IMR-90 (cell line): ENCODE results near the gene ACADS.

Source experiments
- BHLHE40 ChIP-seq: fragments of 150-350 bp; IDR thresholded peaks from 2 replicates; pipeline ENCODE4 v1.6.1; 2016; ENCODE audit warnings: mild to moderate bottlenecking, low read depth, low read length
- CEBPB ChIP-seq: IDR thresholded peaks from 2 replicates; pipeline ENCODE4 v1.6.1; 2012; ENCODE audit warnings: low read depth, low read length, improper control_type of control experiment
- CTCF ChIP-seq: conservative IDR thresholded peaks from 2 replicates; pipeline ENCODE4 v1.5.1; 2012; ENCODE audit warnings: mild to moderate bottlenecking, low read depth, low read length, improper control_type of control experiment
- FOS ChIP-seq: fragments of 150-350 bp; IDR thresholded peaks from 2 replicates; pipeline ENCODE4 v1.6.1; 2016; ENCODE audit warnings: low read depth, low read length
- MXI1 ChIP-seq: IDR thresholded peaks from 2 replicates; pipeline ENCODE4 v1.6.1; 2012; ENCODE audit warnings: low read depth, mild to moderate bottlenecking, low read length, moderate library complexity, borderline replicate concordance
- POLR2A ChIP-seq: IDR thresholded peaks from 2 replicates; pipeline ENCODE4 v1.6.1; 2012; ENCODE audit warnings: mild to moderate bottlenecking, low read depth, low read length
- RCOR1 ChIP-seq: IDR thresholded peaks from 2 replicates; pipeline ENCODE4 v1.6.1; 2012; ENCODE audit warnings: mild to moderate bottlenecking, low read length, improper control_type of control experiment; ENCODE audit not compliant: insufficient replicate concordance
- RFX5 ChIP-seq: IDR thresholded peaks from 2 replicates; pipeline ENCODE4 v1.8.0; 2012; ENCODE audit warnings: low read depth, mild to moderate bottlenecking, low read length, moderate library complexity
- SMC3 ChIP-seq: fragments of 150-350 bp; IDR thresholded peaks from 2 replicates; pipeline ENCODE4 v1.6.1; 2016; ENCODE audit warnings: low read depth, mild to moderate bottlenecking, antibody characterized with exemption, low read length, moderate library complexity
- USF2 ChIP-seq: fragments of 150-350 bp; IDR thresholded peaks from 2 replicates; pipeline ENCODE4 v1.6.1; 2017; ENCODE audit warnings: mild to moderate bottlenecking, antibody characterized with exemption, low read length, low read depth

- TF ChIP-seq FOS (no peak), CTCF (no peak), USF2 (no peak), RCOR1 (no peak), RFX5 (no peak), MXI1 (no peak), BHLHE40 (no peak), POLR2A (no peak), SMC3 (no peak), CEBPB (no peak)
These were observed 826 bp downstream of the ACADS start for GRCh38 chr12:120726510-120726793.
